HL-60 (cell line): Measurements from ENCODE around the gene OR5AL1.

ENCODE experiments used
- GABPA ChIP-seq: IDR thresholded peaks from 2 replicates; pipeline ENCODE4 v1.6.1; 2012; ENCODE audit warnings: low read depth
- TF ChIP-seq, protein P1 (sequence below): IDR thresholded peaks from one replicate; pipeline ENCODE4 v1.5.1; 2011; ENCODE audit warnings: low read length, control low read depth, inconsistent platforms; ENCODE audit not compliant: insufficient read depth

DNA sequence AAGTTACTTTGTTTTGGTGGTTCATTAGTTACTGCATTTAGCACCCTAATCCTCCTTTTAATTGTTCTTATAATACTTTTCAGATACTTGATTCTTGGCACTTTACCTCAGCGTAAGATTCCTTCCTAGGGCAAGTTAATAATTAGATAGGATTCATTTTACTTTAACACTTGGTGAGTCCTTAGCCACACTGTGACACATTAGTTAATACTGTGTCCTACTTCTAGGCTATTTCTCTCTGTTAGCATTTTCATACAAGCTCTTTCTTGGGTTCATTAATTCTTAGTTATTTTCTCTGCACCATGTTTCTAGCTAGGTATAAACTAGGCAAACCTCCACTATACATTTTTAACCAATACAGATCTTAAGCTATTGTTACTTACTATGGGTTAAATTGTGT is 44.6 kb downstream of the OR5AL1 start:
- TF ChIP-seq, protein P1, sequence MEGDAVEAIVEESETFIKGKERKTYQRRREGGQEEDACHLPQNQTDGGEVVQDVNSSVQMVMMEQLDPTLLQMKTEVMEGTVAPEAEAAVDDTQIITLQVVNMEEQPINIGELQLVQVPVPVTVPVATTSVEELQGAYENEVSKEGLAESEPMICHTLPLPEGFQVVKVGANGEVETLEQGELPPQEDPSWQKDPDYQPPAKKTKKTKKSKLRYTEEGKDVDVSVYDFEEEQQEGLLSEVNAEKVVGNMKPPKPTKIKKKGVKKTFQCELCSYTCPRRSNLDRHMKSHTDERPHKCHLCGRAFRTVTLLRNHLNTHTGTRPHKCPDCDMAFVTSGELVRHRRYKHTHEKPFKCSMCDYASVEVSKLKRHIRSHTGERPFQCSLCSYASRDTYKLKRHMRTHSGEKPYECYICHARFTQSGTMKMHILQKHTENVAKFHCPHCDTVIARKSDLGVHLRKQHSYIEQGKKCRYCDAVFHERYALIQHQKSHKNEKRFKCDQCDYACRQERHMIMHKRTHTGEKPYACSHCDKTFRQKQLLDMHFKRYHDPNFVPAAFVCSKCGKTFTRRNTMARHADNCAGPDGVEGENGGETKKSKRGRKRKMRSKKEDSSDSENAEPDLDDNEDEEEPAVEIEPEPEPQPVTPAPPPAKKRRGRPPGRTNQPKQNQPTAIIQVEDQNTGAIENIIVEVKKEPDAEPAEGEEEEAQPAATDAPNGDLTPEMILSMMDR, result no peak
- no peak for TF ChIP-seq GABPA
